H1 (cell line): Measurements from ENCODE around the gene VWCE. TPM values are rescaled to one million over a fixed set of nuclear protein-coding genes. Genes with fewer than 3 reads are reported as not detected.

Source experiments
- CBX8 ChIP-seq: fragments of 300-800, 300-1000 bp; sonication (generic); IDR thresholded peaks from 2 replicates; pipeline ENCODE4 v1.7.1; 2016; ENCODE audit warnings: low read depth, low read length, borderline replicate concordance
- CEBPB ChIP-seq: IDR thresholded peaks from 2 replicates; pipeline ENCODE4 v1.6.1; 2012; ENCODE audit warnings: low read depth, low read length
- EZH2 ChIP-seq: fragments of 200-600 bp; sonication (generic); IDR thresholded peaks from 2 replicates; pipeline ENCODE4 v1.7.1; 2012; ENCODE audit warnings: low read depth, mild to moderate bottlenecking, moderate library complexity, low read length, inconsistent platforms; ENCODE audit not compliant: severe bottlenecking
- GABPA ChIP-seq: IDR thresholded peaks from 2 replicates; pipeline ENCODE4 v1.6.1; 2011; ENCODE audit warnings: mild to moderate bottlenecking, low read length, moderate library complexity, borderline replicate concordance; ENCODE audit not compliant: insufficient read depth
- GTF2F1 ChIP-seq: IDR thresholded peaks from 2 replicates; pipeline ENCODE4 v1.6.1; 2012; ENCODE audit warnings: low read depth, low read length, improper control_type of control experiment, borderline replicate concordance
- HDAC6 ChIP-seq: IDR thresholded peaks from one replicate; pipeline ENCODE4 v1.7.1; 2012; ENCODE audit warnings: low read depth, mild to moderate bottlenecking, inconsistent platforms, low read length, moderate library complexity
- YY1 ChIP-seq: IDR thresholded peaks from 2 replicates; pipeline ENCODE4 v1.6.1; 2011; ENCODE audit warnings: low read depth, mild to moderate bottlenecking, low read length
- polyA plus RNA-seq, 7 experiments: library from polyadenylated mRNA; depleted of rRNA in 3 of 7; stranded (reverse) in 5 of 7; unstranded in 2 of 7; fragments of >200 nt in 5 of 7; fragments of 200-250 nt in 2 of 7; gene quantifications; 1 replicate in 5 of 7; 2 replicates in 1 of 7; 4 replicates in 1 of 7; pipeline versions ENCODE4 v1.2.1 to v1.2.3, GENCODE V29; 2011 to 2013; ENCODE audit warnings: missing spikeins in 2 of 7, mixed read lengths in 2 of 7
- total RNA-seq: library from RNA; stranded (reverse); fragmentation: NEBNext Ultra II Directional; extraction: Animal tissue kit (Norgen Biotek cat#: 25700); gene quantifications from 2 replicates; pipeline ENCODE4 v1.2.1, GENCODE V29; 2021

The VWCE gene
- total and polyA plus RNA-seq, 2 of the 8 experiments (the other 6 are each of a cell fraction or from before 2014, with no cell fraction given): 9.5 to 12.3 TPM

GRCh38 chr11:61297746-61298145 is 2.6 kb upstream of the VWCE start (continued):
- no peak for TF ChIP-seq CBX8
- no peak for TF ChIP-seq GTF2F1
- no peak for TF ChIP-seq GABPA
- no peak for TF ChIP-seq YY1
- TF ChIP-seq CEBPB: no peak
- TF ChIP-seq EZH2: no peak
- no peak for TF ChIP-seq HDAC6
